Activated B cell treated with CpG ODN at 0.5 μM for 24 hours (primary cell): ENCODE data around the gene CHMP6. TPM values are rescaled to one million over a fixed set of nuclear protein-coding genes. Genes with fewer than 3 reads are reported as not detected.

Source experiments
- ATAC-seq: fragments of 200-7000 bp; cut with Tn5 transposase; one replicate; pipeline ENCODE4 v1.10.0; 2021; ENCODE audit warnings: low read depth, mild to moderate bottlenecking, moderate library complexity
- CTCF ChIA-PET: fragments of 350-600 bp; sonication (Branson Sonifier 250); formaldehyde crosslinking; loops from one replicate; lab custom pipeline; 2021; ENCODE audit warnings: antibody characterized with exemption; lab: Charles Lee
- POLR2A ChIA-PET: fragments of 350-600 bp; sonication (Branson Sonifier 250); formaldehyde crosslinking; loops from one replicate; lab custom pipeline; 2021; ENCODE audit warnings: antibody characterized with exemption; lab: Charles Lee
- DNase-seq: peaks from one replicate; pipeline ENCODE4 v3.0.0; 2022
- H3K27ac Mint-ChIP-seq: one replicate; pipeline ENCODE4 v1.8.0; 2020; ENCODE audit warnings: mixed read lengths
- H3K27me3 Mint-ChIP-seq: one replicate; pipeline ENCODE4 v1.8.0; 2021; ENCODE audit warnings: mixed read lengths
- H3K36me3 Mint-ChIP-seq: one replicate; pipeline ENCODE4 v1.8.0; 2021; ENCODE audit warnings: low read depth, mixed read lengths
- H3K4me1 Mint-ChIP-seq: one replicate; pipeline ENCODE4 v1.8.0; 2021; ENCODE audit warnings: mixed read lengths
- H3K4me3 Mint-ChIP-seq: one replicate; pipeline ENCODE4 v1.8.0; 2020; ENCODE audit warnings: mild to moderate bottlenecking, mixed read lengths
- H3K9me3 Mint-ChIP-seq: one replicate; pipeline ENCODE4 v1.8.0; 2020; ENCODE audit warnings: mixed read lengths
- CTCF ChIP-seq: fragments of 200-600 bp; IDR thresholded peaks from one replicate; pipeline ENCODE4 v1.8.0; 2022; ENCODE audit warnings: antibody characterized with exemption, mild to moderate bottlenecking
- intact Hi-C: fragments of 100-400 bp; cut with micrococcal nuclease; formaldehyde crosslinking; loops from one replicate; pipeline ENCODE4 v1.15.1; 2024
- total RNA-seq: library from RNA; stranded (reverse); gene quantifications from 2 replicates; pipeline ENCODE4 v1.2.3, GENCODE V29; 2022

The CHMP6 gene
- total RNA-seq, 1 donor from 2014 or later, result 36.6 TPM

GRCh38 chr17:81034168-81034777 lies 42.6 kb downstream of the CHMP6 start:
- intact Hi-C loops, result loop anchor here (1.0 to 2.0 kb wide), 4 partner anchors 45 to 933 kb away; partner anchors contain the start of genes GAA, NDUFAF8 and TEPSIN
- Mint-ChIP-seq H3K36me3 (no peaks in the 10 kb centered on the region), H3K27me3 (peaks cover 40% of the 10 kb centered on the region), H3K9me3 (no peaks in the 10 kb centered on the region), H3K4me1 (peaks cover 12% of the 10 kb centered on the region), H3K27ac (no peak overlapping the region), H3K4me3 (peak overlapping the region; percentile 78)
- ATAC-seq (no peak), DNase-seq (no peak)
- POLR2A ChIA-PET, result interaction anchor here (0.6 to 1.4 kb wide), 2 partner anchors 10 to 579 kb away, joined by 3 to 4 read pairs; no protein-coding TSS in a partner anchor
- CTCF ChIA-PET, result no interaction called here
- TF ChIP-seq CTCF, result no peak

- ATAC-seq, result peak; percentile 88
- Mint-ChIP-seq H3K27me3 (peaks cover 40% of the 10 kb centered on the region), H3K4me3 (peak within 1 kb of the TSS; percentile 88), H3K36me3 (no peaks in the 10 kb centered on the region), H3K4me1 (peaks cover 12% of the 10 kb centered on the region), H3K27ac (peak within 1 kb of the TSS; percentile 69), H3K9me3 (no peaks in the 10 kb centered on the region)
- POLR2A ChIA-PET, result interaction anchor here (1.4 kb wide), 1 partner anchor 580 kb away, joined by 4 read pairs; no protein-coding TSS in a partner anchor
- no peak for TF ChIP-seq CTCF
- peak; percentile 91 for DNase-seq
- CTCF ChIA-PET, result interaction anchor here (0.6 kb wide), 1 partner anchor 11 kb away, joined by 3 read pairs; no protein-coding TSS in a partner anchor
- intact Hi-C loops, result loop anchor here (1.0 to 2.0 kb wide), 5 partner anchors 46 to 934 kb away; partner anchors contain the start of genes ENDOV, GAA, NDUFAF8 and TEPSIN
These were observed 43.3 kb downstream of the CHMP6 start, which contains the start of gene BAIAP2 for GRCh38 chr17:81034779-81035520. Gene BAIAP2, plus strand, starts transcription at chr17:81035151. Its CDS starts 104 bp downstream, at chr17:81035255.

- intact Hi-C loops, result loop anchor here (1.0 to 2.0 kb wide), 4 partner anchors 47 to 935 kb away; partner anchors contain the start of genes ENDOV, GAA, NDUFAF8 and TEPSIN
- CTCF ChIA-PET, result interaction anchor here (0.6 kb wide), 1 partner anchor 12 kb away, joined by 3 read pairs; no protein-coding TSS in a partner anchor
- H3K4me1 Mint-ChIP-seq, result peaks cover 12% of the 10 kb centered on the region
These were observed 44.0 kb downstream of the CHMP6 start for GRCh38 chr17:81035521-81036196.

GRCh38 chr17:81036197-81036941 lies 44.7 kb downstream of the CHMP6 start:
- peak overlapping the region; percentile 75 for H3K4me3 Mint-ChIP-seq
- intact Hi-C loops, result no loop called here
- no peak for TF ChIP-seq CTCF
- DNase-seq (no peak), ATAC-seq (no peak)
- peaks cover 12% of the 10 kb centered on the region for H3K4me1 Mint-ChIP-seq
- H3K36me3 Mint-ChIP-seq, result no peaks in the 10 kb centered on the region
- peaks cover 32% of the 10 kb centered on the region for H3K27me3 Mint-ChIP-seq
- ChIA-PET POLR2A (interaction anchor here (0.5 kb wide), 1 partner anchor 1290 kb away, joined by 3 read pairs; no protein-coding TSS in a partner anchor), CTCF (interaction anchor here (1.6 kb wide), 1 partner anchor 13 kb away, joined by 3 read pairs; no protein-coding TSS in a partner anchor)
- H3K9me3 Mint-ChIP-seq, result no peaks in the 10 kb centered on the region
- no peak overlapping the region for H3K27ac Mint-ChIP-seq

More at GRCh38 chr17:81035521-81036196, 44.0 kb downstream of the CHMP6 start:
- no peak for ATAC-seq
- peak overlapping the region; percentile 75 for H3K4me3 Mint-ChIP-seq
- no peak for DNase-seq
- POLR2A ChIA-PET, result interaction anchor here (1.4 kb wide), 1 partner anchor 581 kb away, joined by 4 read pairs; no protein-coding TSS in a partner anchor
- H3K9me3 Mint-ChIP-seq, result no peaks in the 10 kb centered on the region
- no peaks in the 10 kb centered on the region for H3K36me3 Mint-ChIP-seq
- H3K27me3 Mint-ChIP-seq, result peaks cover 37% of the 10 kb centered on the region
- no peak overlapping the region for H3K27ac Mint-ChIP-seq
- no peak for TF ChIP-seq CTCF
